NAMALWA (cell line): ENCODE results near the gene NRXN3.
"Not testable (repeated sequence)": the region's sequence is repeated elsewhere in the genome, so short reads cannot be mapped to it uniquely, and the experiment has no call there.

ENCODE experiments used
- DNase-seq: peaks from one replicate; pipeline ENCODE4 v3.0.0-alpha.2; 2015; ENCODE audit warnings: low spot score

The NRXN3 gene

DNA sequence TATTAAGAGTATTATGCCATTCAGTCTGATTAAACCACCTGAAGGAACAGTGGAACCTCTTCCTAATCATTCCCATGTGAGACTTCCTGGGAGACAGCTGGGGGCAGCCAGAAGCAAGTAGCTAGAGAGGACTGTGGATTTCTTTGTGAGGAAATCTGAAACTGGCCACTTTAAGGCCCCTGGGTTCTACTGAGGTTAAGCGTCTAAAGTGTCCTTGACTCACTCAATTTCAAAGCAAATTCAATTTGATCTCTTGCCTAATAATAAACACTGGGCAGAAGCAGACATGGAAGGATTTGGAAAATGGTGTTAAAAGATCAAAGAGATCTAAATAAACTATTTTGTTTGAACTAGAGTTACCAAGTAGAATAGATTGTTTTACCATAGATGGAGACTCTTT lies 909.9 kb downstream of the NRXN3 start:
- DNase-seq = no peak

DNA sequence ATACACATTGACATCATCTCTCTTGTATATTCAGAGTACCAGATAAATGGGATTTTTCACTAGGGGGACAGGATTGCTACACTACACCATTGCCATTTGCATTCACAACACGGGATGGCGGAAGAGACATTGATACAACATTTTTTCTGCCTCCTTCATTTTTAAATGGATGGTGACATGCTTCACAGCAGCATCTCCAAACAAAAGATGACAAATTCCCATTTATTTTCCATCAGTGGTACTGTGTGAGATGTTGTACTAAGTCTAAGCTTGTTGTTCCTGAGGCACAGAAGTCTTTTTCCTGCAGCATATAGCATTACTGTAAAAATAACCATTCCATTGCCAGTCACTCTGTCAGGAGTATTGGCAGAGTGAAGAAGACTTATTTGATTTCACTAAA lies 912.7 kb downstream of the NRXN3 start:
- DNase-seq = no peak

DNA sequence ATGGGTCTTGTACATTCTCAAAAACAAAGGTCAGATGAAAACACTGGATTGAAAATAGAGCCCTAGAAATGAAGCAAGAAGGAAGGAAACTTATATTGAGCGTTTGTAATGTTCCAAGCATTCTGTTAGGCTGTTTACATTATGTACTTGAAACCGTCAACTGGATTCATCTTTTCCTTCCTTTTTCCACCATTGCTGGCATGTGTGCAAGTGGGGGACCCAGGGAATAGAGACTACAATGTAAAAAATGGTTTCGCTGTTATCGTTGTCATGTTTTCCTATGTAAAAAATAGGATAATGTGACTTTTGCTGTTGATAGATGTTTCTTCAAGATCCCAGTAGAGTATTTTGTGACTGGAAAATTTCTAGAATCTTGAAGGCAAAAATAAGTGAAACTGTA lies 913.2 kb downstream of the NRXN3 start:
- no peak for DNase-seq

DNA sequence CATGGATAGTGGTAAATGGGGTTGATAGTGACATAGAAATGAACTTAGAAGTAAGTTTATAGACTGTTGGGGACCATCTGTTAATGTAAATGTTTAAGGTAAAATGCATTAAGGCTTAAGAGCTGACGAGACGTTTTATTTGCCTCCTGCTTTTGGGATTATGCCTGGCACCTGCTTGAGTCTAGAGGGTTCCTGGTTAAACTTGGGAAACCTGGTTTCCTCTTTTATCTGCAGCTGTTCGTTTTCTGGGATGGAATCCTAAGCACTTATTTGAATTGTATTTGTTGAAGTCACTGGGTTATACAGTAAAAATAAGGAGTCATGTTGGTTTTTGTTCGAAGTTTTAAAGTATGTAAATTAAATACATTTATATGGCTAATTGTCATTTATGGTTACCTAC lies 914.7 kb downstream of the NRXN3 start:
- DNase-seq = no peak

DNA sequence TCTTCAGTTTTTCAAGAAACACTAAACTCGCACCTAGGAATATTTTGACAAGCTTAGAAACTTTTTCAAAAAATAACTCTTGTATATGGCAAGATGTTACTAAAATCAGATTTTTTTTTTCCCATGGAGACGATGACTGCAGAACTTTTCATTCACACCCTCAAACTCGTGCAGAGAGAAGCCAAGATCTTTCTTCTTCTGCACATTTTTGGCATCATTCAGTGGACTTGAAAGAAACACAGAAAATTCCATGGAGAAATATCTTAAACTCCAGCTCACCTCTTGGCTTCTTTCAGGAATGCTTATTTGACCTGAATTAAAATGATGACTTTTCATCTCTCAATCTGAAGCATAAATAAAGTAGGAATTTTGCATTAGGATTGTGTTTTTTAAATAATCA lies 919.4 kb downstream of the NRXN3 start:
- DNase-seq = no peak

DNA sequence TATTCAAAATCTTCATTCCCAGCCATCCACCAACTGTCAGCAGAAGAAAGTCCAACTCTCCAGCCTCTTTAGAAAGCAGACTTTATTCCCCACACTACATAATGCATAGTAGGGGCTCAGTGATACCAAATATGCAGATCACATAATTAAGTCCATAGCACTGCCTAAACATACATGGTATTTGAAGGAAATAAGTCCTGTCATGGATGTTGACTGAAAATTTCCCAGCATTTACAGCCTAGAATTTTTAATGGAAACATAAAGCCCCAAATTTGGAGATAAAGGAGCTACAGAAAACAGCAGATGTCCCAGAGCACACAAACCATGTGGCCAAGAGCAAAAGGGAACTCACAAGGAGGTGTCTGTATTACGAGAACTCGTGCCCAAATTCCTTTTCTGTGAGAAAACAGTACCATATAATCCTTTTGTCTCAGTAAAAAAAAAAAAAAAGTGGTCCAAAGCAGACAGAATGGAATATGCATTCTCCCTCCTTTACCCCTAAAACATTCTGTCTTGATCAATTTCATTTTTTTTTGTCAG lies 920.5 kb downstream of the NRXN3 start:
- no peak for DNase-seq

DNA sequence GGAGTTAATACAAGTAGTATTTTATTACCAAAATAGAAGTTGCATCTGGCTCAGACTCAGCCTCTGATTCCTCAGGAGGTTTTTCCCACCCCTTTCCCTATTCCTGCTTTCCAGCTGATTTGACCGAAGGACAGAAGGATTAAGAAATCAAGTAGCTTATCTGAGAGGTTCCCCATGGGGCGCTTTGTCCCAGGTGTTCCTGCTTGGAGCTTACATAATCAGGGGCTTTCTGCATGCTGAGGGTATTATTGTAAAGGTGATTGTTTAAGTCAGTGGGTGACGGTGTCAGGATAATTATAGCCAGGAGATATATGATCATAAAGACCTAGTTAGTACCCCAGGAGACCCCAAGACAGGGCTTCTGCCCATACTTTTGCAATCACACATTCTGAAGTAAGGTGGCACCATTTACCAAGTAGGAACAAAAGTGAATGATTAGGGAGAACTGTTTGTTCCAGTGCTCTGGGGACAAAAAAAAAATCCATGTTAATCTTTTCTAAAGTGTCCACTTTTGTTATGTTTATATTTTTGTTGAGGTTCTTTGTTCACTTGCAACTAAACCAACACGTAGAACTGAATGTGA lies 921.3 kb downstream of the NRXN3 start:
- no peak for DNase-seq

DNA sequence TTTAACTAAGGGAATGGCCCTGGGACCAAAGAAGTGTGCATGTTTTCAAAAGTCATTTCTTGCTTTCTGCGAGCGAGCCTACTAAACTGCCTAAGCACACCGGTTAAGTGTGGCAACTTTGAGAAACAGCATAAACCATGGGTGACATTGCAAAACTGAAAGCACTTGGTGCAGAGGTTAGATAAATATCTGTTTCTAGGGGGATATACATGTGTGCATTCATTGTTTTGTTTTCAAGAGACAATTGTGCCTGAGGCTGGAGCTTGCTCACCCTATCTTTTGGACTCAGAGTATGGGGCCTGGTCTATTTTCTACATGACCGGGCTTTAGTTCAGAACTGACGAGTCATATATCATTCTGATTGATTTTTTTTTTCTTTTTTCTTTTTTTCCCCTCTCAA lies 923.4 kb downstream of the NRXN3 start:
- no peak for DNase-seq

DNA sequence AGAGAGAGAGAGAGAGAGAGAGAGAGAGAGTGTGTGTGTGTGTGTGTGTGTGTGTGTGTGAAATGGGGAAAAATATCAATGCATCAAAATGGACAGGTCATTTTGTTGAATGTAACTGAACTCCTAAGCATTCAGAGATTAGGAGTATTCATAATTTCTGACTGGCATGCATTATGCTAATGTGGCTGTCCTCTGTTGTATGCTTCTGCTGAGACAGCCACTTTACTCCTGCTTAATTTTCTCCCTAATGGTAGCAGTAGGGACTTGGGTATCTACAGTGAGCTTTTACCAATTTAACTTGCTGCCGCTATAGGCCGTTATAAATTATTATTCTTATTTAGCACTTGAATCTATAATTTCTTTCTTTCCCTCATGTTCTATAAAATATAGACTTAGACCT lies 924.8 kb downstream of the NRXN3 start:
- no peak for DNase-seq

DNA sequence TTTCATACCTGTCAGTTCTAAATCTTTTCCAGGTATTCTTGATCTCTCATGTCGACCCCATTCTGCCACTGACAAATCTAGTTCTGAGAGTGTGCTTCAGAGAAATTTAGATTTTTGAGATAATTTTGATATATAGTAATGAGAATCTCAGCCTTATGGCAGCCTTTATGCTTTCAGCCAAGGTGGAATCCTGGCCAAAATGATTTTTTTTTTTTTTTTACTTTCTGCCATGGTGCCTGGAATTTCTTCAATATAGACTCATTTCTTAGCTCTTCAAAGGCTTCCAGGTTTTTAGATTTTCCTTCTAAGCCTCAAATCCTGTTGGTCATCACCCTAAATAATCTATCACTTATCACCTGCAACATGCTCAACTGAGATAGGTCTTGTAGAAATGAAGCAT lies 926.6 kb downstream of the NRXN3 start:
- DNase-seq = no peak

DNA sequence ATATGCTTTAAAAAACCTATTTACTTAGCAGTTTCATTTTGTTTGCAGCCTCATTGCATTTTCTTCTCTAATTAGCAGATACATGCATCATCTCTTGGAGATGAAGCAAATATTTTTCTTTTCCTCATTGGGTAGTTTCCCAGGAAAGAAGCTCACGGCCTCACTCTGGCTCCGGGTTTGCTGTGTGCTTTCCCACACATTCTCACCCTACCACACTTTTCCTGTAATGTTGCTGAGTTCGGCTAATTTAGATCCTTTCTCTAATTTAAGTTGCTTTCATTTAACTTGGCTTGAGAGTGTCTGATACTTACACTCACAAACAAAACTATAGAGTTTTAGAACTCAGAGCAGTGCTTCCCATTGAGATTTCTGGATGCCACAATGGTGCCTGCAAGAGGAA lies 928.2 kb downstream of the NRXN3 start:
- no peak for DNase-seq

DNA sequence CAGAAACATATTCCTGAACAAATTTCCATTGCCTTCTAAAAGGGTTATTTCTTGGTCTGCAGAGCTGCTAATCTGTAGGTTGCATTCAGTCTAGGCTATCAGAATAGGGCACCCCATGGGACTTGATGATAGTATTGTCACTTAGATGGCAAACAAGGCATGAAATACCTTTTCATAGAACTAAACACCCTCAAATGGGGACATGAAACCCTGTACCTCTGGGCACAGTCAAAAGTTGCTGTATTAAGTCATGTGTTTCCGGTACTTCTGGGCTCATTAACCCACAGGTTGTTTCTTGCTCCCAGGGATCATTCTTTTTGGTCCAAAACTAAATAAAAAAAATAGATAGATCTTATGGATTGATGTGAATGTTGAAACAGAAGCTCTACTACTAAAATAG lies 930.4 kb downstream of the NRXN3 start:
- DNase-seq = no peak

DNA sequence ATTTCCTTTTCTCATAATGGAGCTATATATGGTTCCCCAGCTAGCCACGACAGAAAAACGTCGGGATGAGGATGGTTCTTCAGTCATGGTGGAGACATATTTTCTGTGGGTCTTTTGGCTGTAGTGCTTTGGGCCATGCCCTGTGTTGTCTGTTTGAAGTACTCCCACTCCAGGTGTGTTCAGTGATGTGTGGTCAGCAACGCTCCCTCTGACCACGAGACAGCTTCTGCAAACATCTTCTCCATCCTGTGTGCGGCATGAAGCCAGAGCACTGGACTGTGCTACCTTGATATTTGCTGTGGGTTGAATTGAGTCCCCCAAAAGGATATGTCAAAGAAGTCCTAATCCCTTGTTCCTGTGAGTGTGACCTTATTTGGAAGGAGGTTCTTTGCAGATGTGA lies 931.2 kb downstream of the NRXN3 start:
- DNase-seq = no peak

DNA sequence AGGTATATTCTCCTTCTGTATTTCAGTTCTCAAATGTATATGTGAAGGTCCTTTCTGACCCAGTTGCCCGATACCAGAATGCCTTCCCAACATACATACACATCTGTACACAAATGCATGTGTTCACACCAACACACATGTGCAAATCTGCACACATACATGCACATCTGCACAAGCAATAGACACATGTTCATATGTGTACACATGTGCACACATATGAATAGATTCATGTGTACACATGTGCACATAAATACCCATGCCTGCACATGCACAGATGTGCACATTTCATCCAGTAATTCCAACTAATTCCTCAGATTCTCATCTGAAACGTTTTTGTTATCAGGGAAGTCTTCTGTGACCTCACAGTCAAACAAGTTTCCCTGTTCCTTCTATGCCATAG lies 933.6 kb downstream of the NRXN3 start:
- DNase-seq = no peak

DNA sequence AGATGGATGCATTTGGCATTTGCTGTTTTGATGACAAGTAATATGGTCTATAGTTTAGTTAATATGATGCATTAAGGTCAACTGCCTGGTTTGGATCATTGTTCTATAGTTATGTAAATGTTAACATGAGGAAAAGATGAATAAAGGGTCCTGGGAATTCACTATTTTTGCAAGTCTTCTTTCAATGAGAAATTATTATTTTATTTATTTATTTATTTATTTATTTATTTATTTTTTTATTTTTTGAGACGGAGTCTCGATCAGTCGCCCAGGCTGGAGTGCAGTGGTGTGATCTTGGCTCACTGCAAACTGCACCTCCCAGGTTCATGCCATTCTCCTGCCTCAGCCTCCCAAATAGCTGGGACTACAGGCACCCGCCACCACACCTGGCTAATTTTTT lies 940.4 kb downstream of the NRXN3 start:
- DNase-seq = not testable (repeated sequence)

DNA sequence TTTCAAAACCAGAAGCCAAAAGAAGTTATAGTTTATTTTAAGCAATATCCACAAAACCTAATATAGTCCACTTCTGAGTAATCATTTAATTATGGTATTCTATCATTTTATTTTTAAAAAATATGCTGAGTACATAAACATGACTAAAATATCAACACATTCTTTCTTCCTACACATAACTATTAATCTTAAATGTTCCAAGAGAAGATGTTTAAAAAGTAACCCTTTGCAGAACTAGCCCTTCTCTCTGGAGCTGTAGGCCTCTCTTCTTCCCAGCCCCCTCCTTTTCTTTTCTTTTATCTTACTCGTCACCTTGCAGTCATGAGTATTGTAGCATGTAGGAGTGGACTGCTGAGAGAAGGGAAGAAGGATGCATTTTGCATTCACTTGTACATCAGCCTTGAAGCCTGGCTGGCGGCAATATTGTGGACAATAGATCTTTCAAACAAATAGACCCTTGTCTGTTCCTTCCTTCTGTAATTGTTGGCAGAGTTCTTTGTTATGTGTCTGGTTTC lies 941.9 kb downstream of the NRXN3 start:
- DNase-seq = no peak

DNA sequence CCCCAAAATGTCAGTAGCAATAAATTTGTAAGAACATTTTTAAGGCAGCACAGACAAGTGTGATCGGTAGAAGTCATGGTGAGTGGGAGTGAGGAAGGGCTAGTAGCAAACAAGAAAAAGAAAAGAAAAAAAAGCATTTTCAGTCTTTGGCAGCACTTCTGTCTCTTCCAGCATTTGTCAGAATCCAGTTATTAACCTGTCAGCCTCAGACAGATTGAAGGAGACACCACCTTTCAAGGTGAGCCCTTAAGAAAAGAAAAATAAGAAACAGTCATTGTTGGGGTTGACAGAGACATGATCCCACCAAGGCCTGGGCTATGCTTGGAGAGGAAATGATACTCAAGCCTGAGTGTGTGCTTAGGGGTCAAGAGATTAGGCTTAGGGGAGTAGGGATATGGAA lies 947.4 kb downstream of the NRXN3 start:
- DNase-seq = no peak

DNA sequence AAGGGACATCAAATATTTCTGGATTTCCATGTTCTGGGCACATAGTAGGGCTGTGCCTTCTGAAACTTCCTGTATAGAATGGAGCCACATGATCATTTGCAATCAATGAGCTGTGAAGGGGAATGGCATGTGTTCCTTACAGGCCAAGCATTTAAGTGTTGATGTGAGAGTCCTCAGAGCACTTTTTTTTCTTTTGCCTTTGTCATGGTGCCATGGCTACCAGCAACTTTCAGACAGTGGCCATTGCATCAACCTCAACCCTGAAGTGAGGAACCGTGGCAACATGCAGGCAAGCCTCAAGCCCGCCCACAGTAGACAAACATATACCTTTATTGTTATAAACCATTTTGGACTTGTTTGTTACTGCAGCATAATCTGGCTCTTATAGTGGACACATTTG lies 948.1 kb downstream of the NRXN3 start:
- DNase-seq = no peak

DNA sequence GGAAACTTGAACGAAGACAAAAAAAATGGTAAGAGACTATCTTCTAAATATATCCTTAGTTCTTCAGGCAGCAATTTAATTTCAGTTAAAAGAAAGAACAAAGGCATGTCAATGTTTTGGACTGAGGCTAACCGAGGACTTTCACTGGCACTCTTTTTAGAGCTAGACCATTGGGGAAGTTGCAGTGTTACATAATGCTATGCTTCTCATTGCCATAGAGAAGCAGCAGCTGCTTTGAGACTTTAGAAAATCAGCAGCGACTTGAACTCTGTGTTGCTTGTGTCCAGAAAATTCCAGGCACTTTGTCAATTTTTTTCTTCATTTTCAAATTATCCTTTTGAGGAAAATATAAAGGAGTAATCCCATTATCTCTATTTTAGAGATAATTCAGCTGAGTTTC lies 964.2 kb downstream of the NRXN3 start:
- no peak for DNase-seq

DNA sequence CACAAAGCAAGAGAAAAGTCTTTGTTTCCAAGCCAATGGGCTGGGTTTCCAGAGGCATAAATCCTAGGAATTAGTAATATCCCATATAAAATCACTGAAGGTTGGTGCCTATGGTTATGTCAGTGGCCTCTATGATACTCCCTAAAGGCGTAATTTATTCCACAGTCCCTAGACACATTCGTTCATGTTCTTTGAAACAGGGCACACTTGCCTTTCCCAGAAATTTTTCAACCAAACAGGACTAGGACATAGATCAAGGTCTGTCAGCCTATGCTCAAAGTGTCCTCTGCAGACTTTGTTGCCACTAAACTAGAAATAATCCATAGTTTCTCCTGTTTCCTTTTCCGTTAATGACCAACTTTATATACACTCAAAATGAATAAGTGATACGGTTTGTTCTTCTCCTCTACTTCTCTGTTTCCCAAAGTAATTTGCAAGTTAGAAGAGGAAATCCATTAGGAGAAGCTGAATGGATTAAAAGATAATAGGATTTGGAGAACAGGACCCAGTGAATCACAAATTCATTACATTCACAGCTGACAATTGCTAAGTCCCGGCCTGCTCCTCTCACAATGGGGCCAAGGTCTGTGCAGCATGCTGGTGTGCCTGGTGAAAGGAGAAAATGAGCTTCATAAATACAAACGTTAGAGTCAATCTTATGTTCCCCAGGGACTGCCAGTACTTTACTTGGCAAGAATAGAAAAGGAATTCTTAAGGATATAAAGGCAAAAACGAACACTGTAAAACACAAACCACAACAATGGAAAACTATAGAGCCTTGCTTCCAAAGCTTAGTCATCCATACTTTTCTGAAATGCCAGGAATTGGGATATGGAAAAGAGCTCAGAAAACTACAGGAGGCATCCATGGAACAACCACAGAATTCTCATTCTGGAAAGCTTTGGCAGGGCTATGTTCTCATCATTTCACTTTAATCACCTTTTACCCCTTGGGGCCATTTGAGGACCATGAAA lies 966.2 kb downstream of the NRXN3 start:
- DNase-seq = no peak

DNA sequence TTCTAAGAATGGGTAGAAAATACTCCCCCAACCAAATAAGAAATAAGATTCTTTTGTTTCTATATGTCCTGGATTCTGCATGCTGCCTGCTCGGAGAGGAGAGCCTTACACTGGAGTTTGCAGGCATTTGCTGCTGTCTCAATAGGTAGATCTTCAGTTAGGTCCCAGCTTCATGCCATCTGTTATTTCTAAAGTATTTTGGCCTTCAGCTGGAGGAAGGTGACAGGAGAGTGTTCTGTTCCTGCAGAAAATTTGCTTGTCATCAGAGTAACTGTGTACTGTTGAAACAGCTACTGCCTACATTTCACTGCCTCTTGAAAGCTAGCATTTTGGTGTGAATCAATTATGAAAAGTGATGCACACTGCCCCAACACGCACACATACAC lies 966.9 kb downstream of the NRXN3 start:
- DNase-seq = no peak

DNA sequence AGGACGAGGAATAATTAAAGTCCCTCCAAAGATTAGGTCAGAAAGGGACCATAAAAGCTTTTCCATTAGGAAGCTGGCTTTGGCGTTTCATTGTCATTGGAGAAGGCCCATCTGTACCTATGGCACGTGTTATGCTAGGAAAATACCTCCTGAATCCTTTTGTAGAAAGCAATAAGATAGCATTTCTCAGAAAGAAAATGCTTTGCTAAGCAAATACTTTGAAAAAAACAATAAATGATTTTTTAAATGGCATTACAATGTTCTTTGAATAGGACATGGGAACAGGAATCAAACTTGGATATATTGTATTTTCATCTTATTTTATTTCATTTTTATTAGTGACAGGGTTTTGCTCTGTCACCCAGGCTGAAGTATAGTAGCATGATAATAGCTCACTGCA lies 967.7 kb downstream of the NRXN3 start:
- no peak for DNase-seq

DNA sequence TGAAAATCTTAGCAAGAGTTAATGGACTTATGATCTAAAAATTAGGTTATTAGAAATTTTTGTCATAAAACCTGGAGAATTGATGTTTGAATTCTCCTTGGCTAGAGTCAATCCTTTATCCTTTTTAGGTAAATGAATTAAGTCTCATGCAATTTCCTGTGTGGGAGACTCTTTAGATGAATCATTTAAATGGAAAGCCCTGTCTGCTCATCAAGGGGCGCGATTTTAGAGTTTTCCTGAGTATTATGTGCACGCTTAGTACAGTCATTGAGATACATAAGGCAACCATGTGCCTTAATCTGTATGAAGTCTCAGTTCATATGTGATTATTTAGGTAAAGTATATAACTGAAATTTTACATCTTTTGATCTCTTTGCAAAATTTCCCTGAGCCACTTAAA lies 974.7 kb downstream of the NRXN3 start:
- no peak for DNase-seq
